ENCODE measurements around the gene TMEM51.
"Not testable (repeated sequence)": the region's sequence is repeated elsewhere in the genome, so short reads cannot be mapped to it uniquely, and the experiment has no call there.

The TMEM51 gene

DNA sequence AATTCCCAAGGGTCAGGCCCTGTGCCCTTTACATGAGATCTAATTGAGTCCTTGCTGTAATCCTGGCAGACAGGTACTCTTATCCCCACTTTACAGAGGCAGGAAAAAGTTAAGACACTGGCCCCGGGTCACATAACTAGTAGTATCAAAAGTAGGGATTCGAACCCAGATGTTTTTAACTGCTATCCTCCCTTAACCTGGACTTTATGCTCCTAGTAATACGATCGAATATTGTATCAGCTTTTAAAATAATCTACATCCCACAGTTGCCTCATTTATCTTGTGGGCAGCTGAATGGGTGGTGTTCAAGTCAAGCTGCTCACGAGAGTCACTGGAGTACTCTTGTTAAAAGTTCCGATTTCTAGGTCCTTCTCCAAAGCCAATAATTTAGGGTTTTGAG, 25.5 kb upstream of the TMEM51 start:
- no peak for DNase-seq (ENCODE audit: low spot score)

DNA sequence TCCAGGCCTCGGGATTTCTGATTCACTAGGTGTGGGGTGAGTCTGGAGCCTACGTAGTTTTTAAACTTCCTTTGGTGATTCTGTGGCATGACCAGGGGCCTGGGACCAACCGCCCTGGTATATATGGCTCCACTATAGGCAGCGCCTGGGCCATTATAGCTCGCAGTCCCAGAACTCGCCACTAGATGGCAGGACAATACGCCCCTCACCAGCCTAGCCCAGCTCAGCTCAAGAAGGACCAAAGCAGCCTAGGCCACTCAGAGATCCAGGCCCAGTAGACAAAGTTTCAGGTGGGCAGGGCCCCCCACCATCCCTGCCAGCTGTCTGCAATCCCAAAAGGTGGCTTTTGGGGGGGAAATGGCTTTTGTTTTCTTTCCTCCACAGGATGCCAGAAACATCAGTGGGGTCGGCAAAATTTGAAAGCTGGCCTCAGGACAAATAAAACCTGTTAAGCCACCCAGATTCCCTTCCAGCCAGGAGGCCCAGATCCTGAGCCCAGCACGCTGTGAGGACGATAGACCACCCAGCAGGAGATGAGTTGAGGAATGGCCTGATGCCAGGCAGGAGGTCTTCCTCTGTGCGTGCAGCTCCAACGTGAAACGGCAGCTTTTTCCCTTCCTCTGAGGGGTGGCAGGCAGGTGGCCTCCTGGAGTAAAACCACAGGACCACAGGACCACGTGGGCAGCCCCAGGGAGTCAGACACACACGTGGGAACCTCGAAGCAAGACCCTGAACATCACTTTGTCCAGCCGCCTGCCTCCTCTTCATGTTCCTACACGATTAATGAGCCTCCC, 24.8 kb upstream of the TMEM51 start:
- DNase-seq (ENCODE audit: low spot score), result peak; percentile 83

DNA sequence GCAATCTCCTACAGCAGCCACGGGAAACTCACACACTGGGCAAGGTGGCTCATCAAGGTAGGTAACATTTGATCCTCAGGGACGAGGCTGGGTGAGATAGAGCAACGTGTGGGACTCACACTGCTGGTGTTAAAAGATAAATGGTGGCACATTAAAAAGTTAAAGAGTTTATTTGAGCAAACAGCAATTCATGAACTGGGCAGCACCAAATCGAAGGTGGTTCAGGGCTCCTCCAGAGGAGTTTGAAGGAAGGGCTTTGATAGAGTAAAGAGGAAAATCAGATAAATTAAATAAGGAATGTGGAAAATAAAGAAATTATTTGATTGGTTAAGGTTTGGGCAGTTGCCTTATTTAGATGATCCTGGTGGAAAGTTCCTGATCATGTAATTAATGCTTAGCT, 23.6 kb upstream of the TMEM51 start:
- no peak for DNase-seq (ENCODE audit: low spot score)

DNA sequence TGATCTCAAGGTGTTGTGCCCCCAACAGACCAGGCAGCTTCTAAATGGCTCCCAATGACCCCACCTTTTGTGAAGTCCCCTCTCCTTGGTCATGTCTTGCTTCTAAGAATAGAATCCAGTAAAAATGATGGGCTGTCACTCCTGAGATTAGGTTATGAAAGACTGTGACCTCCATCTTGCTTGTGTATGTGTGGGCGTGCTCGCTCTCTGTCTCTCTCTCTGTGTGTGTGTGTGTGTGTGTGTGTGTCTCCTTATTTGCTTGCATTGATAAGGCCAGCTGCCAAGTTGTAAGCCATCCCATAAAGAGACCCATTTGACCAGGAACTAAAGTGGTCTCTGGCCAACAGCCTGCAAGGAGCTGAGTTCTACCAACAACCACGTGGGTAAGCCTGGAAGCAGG, 22.9 kb upstream of the TMEM51 start:
- DNase-seq (ENCODE audit: low spot score), result no peak

DNA sequence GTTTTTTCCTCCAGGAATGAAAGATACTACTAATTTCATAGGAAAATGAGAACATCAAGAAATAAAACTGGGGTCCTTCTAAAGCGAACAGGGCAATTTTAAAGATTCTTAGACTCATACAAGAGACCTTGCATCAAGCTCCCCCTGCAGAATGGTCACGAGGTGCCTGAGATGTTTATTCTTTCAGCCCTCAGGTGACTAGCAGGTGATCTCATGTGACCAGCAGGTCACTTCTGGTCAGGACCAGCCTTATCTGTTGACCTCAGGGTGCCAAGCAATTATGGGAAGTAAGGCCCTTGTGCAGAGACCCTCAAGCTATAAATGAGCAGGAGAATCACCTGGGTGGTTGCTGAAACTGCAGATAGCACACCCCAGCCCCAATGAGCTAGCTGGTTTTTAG, 20.6 kb upstream of the TMEM51 start:
- no peak for DNase-seq (ENCODE audit: low spot score)

DNA sequence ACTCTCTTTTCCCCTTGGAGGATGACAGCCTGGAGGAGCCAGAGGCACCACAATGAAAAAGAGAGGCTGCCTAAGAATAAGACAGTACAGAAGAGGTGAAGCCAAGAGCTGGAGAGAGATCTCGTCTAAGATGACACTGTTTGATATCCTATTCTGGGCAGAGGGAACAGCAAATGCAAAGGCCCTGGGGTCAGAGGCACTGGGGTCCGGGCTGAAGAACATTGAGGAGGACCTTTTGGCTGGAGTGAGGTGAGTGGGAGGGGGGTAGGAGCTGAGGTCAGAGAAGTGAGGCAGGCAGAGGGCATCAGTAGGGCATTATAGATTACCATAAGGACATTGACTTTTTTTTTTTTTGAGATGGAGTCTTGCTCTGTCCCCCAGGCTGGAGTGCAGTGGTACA, 19.3 kb upstream of the TMEM51 start:
- DNase-seq (ENCODE audit: low spot score), result no peak

DNA sequence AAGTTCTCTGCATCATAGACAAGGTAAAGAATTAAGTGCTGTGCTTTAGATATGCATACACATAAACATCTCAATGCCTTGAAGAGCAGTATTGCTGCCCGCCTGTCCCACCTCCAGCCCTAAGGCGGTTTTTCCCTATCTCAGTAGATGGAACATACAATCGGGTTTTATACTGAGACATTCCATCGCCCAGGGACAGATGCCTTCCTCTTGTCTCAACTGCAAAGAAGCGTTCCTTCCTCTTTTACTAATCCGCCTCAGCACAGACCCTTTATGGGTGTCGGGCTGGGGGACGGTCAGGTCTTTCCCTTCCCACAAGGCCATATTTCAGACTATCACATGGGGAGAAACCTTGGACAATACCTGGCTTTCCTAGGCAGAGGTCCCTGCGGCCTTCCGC, 17.9 kb upstream of the TMEM51 start:
- DNase-seq (ENCODE audit: low spot score), result not testable (repeated sequence)

DNA sequence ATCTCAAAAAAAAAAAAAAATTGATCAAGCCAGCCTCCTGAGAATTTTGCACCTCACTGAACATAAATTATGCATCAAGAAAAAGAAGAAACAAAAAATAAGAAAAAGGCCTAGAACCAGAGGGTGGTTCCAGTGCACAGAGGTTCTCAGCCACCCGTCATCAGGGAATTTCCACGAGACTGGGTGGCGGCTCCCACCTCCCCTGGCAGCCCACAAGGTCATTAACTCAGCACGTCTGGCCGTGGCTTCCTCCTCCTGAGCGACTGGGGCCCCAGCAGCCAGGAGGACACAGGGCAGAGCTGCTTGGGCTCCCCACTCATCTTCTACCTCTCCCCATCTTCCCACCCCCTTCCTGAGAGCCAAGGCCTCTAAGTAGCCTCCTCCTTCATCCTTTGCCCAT, 15.7 kb upstream of the TMEM51 start:
- DNase-seq (ENCODE audit: low spot score), result no peak

DNA sequence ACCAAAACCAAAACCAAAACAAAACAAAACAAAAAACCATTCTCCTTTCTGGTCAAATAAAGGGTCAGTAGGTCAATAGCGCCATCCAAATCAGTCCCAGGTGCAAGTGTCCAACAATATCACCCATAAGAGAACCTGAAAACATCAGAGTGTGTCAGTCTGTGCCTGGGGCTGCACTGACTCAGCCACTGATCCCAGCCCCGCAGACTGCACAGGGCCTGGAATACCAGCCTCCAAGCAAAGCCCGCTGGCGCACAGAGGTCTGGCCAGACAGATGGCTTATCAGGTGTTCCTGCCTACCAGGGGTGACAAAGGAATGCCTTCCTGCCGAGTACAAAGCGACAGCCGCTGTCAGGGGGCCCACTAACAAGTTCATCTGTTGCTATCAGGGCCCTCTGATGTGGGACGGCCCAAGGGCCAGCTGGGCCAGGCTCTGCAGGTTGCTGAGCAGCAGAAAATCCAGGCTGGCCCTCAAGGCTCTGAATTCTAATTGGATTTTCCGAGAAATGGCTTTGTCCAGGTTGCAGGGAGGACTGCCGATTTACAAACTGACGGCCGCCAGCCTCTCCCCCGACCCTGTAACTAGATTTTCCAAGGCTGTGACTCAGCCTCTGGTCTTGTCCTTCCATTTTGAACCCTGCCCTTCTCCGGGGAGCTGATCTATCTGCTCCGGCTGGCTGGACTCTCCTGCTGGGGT, 13.7 kb upstream of the TMEM51 start:
- DNase-seq (ENCODE audit: low spot score), result peak; percentile 43

DNA sequence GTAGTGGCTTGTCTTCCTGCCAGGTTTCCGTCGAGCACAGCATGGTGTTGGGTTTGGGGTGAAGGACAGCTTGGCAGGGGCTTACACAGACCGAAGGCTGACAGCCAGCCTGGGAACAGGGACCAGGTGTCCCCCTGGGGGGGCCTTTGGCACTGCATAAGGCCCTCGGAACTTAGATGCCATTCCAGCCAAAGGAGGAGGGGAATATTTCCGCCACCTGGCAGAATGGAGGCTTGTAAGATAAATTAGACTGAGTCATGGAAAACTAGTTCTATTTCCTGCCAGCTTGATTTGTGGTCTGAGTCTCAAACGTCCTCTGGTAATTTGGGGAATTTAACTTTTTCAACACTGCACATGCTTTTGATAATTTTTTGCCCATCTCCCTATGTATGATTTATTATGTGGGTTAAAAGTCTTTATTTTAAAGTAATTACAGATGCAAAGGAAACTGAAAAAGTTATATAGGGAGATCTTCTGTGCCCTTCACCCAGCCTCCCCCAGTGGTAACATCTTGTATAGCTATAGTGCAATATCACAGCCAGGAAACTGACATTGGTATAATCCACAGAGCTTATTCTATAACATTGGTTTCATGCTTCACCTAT, 11.5 kb upstream of the TMEM51 start:
- DNase-seq (ENCODE audit: low spot score), result no peak

DNA sequence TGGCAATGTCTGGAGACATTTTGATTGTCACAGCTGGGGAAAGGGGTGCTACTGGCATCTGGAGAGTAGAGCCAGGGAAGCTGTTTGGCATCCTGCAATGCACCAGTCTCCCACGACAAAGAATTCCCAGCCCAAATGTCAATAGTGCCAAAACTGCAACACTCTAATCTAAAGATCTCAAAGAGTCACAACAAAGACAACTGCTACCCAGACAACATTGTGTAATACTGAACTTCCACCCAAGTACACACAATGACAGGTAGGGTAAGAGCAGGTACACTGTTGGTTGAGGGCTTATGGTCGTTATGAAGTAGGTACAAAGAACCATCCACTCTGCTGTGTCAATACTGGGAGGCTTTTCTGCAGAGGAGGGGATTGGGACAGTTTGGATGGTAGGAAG, 8.2 kb upstream of the TMEM51 start:
- no peak for DNase-seq (ENCODE audit: low spot score)

DNA sequence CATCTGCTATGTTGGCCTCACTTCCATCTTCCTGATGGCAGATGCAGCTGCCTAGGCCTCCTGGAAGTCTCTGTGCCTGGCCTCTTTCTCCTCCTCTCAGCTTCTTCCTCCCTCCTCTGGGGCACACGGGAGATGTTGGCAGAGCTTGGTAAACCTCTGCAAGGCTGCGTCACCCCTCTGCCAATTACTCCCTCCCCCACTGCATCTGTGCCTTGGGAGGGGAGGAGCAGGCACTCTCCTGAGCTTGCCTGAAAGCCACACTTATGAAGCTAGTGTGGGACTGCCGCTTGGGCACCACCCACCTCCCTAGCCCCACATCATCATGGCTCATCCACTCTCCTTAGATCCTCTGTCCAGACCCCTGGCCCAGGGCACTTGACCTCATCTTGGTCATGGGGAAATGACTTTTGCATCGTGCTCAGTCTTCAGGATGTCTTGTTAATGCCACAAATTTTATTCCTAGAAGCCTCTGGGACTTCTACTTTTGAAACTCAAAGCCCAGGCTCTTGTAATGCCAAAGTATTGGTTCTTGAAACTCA, 7.3 kb upstream of the TMEM51 start:
- no peak for DNase-seq (ENCODE audit: low spot score)

DNA sequence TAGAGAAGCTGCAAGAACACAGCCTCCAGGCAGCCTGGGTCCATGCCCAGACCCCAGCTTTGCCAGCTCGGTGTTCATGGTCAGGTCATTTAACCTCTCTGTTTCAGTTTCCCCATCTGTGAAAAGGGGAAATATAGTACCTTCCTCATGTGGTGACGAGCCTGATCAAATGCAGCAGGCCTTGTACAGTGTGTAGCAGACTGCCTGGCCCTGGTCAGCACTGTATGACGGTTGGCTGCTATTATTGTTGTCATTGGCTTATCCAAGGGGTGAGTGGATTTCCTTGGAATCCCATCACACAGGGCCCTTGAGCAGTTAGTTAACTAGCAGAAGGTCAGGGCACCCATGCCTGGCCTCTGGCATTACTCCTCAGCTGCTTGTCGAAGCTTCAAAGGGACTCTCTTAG, 6.6 kb upstream of the TMEM51 start:
- no peak for DNase-seq (ENCODE audit: low spot score)

DNA sequence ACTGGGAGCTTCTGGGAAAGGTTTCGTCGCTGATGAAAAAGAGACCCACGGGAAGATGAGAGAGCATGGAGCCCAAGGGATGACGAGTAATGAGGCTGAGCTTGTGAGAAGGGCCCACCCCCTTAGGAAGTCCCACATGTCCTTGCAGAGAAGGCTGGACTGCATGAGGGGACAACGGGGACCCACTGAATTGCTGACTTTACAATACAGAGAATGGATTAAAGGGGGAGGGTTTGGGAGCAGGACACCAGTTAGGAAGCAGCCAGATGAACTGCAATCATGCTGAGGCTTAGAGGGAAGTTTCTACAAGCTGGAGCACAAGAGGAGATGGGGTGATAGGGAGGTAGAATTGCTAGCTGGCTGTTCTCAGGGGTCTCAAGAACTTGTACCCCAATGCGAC, 5.5 kb upstream of the TMEM51 start:
- no peak for DNase-seq (ENCODE audit: low spot score)

DNA sequence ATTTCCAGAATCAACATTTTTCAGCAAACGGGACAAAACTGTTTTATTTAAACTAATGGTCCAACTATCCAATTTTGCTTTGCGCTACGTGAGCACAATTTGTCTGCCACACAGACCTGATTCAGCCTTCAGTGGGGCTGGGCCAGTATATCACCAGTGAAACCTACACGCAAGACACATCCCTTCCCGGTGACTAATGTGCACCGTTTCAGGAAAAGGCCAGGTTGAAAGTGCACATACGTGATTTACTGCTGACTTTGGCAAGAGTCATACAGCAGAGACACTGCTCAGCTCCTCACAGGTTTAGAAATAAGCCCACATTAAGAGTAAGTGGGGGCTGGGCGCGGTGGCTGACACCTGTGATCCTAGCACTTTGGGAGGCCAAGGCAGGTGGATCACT, 5.1 kb upstream of the TMEM51 start:
- DNase-seq (ENCODE audit: low spot score), result no peak

DNA sequence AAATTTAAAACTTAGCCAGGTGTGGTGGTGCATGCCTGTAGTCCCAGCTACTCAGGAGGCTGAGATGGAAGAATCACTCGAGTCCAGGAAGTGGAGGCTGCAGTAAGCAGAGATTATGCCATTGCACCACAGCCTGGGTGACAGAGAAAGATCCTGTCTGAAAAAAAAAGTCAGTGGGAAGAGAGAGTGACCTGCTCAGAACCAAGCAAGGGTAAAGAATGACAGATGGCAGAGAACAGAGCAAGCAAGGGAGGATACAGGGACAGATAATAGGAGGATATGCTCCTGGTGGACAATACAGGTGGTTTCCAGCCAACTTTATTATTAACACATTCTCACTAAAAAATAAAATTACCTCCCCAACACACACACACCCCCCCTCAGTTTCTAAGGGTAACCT, 4.6 kb upstream of the TMEM51 start:
- DNase-seq (ENCODE audit: low spot score), result no peak

DNA sequence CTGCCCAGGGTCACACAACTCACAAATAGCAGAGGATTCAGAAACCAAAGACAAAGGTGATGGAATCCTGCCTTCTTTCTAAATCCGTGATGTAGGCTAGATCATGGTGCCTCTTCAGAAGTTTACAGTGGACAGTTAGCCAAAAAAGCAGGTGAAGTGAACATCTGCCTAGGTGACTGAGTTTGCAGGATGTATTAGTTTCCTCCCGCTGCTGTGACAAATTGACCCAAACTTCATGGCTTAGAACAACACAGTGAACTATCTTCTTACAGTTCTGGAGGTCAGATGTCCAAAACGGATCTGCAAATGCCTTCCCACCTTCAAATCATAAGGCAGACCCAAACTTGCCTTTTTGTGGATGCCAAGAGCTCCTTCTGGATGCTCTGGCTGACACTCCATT, 3.2 kb upstream of the TMEM51 start:
- DNase-seq (ENCODE audit: low spot score), result no peak

DNA sequence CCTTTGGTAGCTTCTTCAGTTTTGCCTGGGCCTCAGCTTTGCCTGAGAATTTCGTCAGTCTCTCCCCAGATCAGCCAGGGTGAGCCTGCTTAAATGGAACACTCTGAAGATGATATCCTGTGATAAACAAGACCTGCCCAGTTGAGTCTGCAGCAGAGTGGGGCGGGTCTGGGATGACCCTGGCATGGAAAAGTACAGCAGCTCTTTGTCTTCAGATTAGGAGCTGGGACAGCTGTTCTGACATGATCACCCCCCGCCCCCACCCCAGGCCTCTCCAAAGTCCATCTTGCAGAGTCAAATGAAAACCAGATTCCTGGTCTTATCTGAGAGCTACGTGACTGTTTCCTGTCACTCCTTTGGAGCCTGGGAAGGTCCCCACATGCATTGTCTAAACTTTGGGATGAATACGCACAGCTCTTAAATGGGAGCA, 2.2 kb upstream of the TMEM51 start:
- DNase-seq (ENCODE audit: low spot score), result no peak

DNA sequence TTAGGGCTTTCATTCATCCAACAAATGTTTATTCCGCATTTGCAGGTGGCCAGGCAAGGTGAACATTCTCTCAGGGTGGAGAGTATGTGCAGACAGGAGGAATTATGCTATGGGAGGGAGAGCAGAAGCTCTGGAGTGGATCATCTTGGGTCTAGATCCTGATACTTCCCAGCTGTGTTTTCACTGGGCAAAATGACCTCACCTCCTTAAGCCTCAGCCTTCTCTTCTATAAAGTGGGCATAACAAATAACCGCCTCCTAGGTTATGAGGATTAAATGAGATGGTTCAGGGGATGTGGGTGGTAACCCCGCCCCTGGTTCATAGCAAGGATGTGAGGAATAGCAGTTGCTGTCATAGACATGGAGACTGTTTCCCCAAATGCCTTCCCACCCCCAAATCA, 1.7 kb upstream of the TMEM51 start:
- no peak for DNase-seq (ENCODE audit: low spot score)

DNA sequence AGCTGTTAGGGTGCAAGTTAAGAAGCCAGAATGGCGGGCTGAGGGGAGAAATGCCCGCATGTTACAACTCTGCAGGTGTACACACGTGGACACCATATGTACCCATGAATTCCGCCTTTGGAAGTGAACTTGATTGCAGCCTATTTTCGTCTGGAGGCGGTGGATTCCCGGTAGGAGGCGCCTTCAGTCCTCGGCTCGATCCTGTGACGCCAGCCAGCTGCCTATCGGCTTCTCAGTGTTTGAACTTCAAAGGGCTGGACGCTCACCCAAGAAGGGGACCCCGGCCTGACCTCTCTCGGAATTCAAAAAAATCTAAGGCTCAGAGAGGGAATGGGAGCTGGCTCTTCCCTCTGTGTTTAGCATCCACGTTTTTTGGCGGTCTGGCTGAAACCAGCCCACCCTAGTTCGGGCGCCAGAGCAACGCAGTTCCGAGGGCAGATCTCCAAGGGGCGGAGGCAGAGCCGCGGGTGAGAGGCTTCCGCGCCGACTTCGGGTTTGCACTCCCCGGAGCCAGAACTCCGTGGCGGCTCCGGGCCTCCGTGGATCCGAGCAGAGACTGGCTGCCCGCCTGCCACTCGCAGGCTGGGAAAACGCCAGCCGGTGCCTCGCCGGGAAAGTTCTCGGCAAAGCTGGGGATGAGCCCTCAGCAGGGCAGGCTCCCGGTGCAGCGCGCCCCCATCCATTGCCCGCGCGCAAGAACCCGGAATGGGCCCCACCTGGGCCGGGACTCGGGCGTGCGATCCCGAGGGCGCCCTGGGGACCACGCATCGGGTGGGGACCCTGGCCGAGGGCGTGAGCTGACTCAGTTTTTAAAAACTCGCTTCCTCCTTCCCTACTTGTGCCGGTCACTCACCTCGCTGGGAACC, 996 bp upstream of the TMEM51 start:
- peak; percentile 77 for DNase-seq (ENCODE audit: low spot score)

DNA sequence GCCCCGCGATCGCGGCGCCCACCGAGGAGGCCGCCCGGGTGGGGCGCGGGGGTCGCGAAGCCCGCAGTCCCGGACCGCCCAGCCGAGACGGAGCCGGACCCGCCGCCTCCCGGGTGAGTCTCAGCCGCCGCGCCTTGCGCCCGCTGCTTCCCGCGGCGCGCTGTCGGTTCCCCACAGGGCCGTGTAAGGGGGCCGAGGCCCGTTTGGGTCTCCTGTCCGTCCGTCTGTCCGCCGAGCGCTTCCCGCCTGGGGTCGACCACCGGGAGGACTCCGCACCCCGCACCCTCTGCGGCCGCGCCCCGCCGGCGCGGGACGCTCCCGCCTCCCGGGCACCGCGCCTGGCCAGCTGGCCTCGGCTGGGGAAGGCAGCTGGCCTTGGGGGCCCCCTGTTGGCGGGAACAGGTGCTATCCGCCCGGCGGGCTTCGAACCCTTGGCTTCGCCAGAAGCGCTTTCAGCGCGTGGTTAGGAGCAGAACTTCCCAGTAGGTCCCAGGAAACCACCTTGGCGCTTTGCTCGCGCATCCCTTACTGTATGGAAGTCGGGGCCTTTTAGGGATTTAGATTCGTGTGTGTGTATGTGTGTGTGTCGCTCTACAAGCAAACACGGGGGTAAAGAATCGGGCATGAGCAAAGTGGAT, 414 bp downstream of the TMEM51 start:
- DNase-seq (ENCODE audit: low spot score), result peak; percentile 77
